DND-41 (cell line): ENCODE results near the gene MMP7.

Source experiments
- ATAC-seq: fragments of 200-7000 bp; cut with Tn5 transposase; 3 replicates; pipeline ENCODE4 v1.9.1; 2021; ENCODE audit warnings: low read depth; ENCODE audit not compliant: insufficient read depth
- DNase-seq: peaks from one replicate; pipeline ENCODE4 v3.0.0-alpha.2; 2020
- H2AFZ ChIP-seq: 2 replicates; pipeline ENCODE4 v1.6.0; 2012; ENCODE audit warnings: low read depth, low read length
- H3K27ac ChIP-seq: 2 replicates; pipeline ENCODE4 v1.5.1; 2012; ENCODE audit warnings: low read length, inconsistent platforms
- H3K27me3 ChIP-seq: fragments of 200-600 bp; sonication (generic); 2 replicates; pipeline ENCODE4 v1.6.0; 2012; ENCODE audit warnings: low read length, mild to moderate bottlenecking, inconsistent platforms; ENCODE audit not compliant: insufficient read depth, poor library complexity
- H3K36me3 ChIP-seq: 2 replicates; pipeline ENCODE4 v1.5.1; 2012; ENCODE audit warnings: low read length, inconsistent platforms; ENCODE audit not compliant: insufficient read depth
- H3K4me1 ChIP-seq: 2 replicates; pipeline ENCODE4 v1.5.1; 2012; ENCODE audit warnings: mild to moderate bottlenecking, low read length; ENCODE audit not compliant: insufficient read depth
- H3K4me2 ChIP-seq: 2 replicates; pipeline ENCODE4 v1.6.0; 2012; ENCODE audit warnings: mild to moderate bottlenecking, moderate library complexity, low read length, inconsistent platforms; ENCODE audit not compliant: insufficient read depth
- H3K4me3 ChIP-seq, 2 experiments: fragments of 200-600 bp in 1 of 2; shearing (Covaris generic) in 1 of 2; 2 replicates each; pipeline ENCODE4 v1.5.1; 2012 to 2016; ENCODE audit warnings: inconsistent platforms in 2 of 2, low read length in 2 of 2, mild to moderate bottlenecking in 2 of 2, low read depth in 1 of 2, moderate library complexity in 1 of 2
- H3K79me2 ChIP-seq: 2 replicates; pipeline ENCODE4 v1.6.0; 2012; ENCODE audit warnings: low read length, inconsistent platforms; ENCODE audit not compliant: insufficient read depth
- H3K9ac ChIP-seq: 2 replicates; pipeline ENCODE4 v1.6.0; 2012; ENCODE audit warnings: low read depth, mild to moderate bottlenecking, inconsistent platforms, low read length, moderate library complexity
- H3K9me3 ChIP-seq: 2 replicates; pipeline ENCODE4 v1.5.1; 2012; ENCODE audit warnings: low read length, moderate library complexity, mild to moderate bottlenecking, inconsistent platforms; ENCODE audit not compliant: insufficient read depth, severe bottlenecking
- H4K20me1 ChIP-seq: 2 replicates; pipeline ENCODE4 v1.6.0; 2012; ENCODE audit warnings: low read length; ENCODE audit not compliant: insufficient read depth
- CTCF ChIP-seq: IDR thresholded peaks from 2 replicates; pipeline ENCODE4 v1.5.1; 2012; ENCODE audit warnings: borderline replicate concordance, low read length, moderate library complexity, mild to moderate bottlenecking; ENCODE audit not compliant: poor library complexity, severe bottlenecking; ENCODE audit errors: extremely low read depth
- EZH2 ChIP-seq: IDR thresholded peaks from 3 replicates; pipeline ENCODE4 v1.6.1; 2012; ENCODE audit warnings: borderline replicate concordance, low read depth, mild to moderate bottlenecking, moderate library complexity, low read length, inconsistent platforms; ENCODE audit not compliant: severe bottlenecking

MMP7 gene

DNA sequence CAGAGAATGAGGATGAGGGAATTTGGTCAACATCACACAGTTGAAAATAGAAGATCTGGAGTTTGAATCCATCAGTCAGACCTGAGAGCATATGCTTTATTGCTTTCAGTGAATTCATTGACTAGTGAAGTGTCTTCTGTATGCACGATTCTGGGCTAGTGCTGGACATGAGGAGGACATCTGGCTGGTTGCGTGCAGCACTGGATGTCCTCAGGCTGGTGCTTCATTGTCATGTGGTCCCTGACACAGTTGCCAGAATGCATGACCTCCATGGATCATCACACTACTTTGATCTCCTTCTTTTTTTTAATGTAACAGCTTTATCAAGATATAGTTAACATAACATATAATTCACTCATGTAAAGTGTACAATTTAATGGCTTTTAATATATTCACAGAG is 44.5 kb upstream of the MMP7 start:
- no peak overlapping the region for H3K9ac ChIP-seq
- H3K4me2 ChIP-seq: no peak overlapping the region
- no peak overlapping the region for H3K27ac ChIP-seq
- H3K27me3 ChIP-seq: no peaks in the 10 kb centered on the region
- H3K79me2 ChIP-seq: no peaks in the 10 kb centered on the region
- H3K4me1 ChIP-seq: 0 out of 2 replicates have a peak, but pooled peaks cover 5% of the 10 kb centered on the region
- H3K4me3 ChIP-seq: no peak overlapping the region
- no peaks in the 10 kb centered on the region for H3K9me3 ChIP-seq
- DNase-seq (no peak), ATAC-seq (no peak)
- TF ChIP-seq EZH2 (no peak), CTCF (no peak)
- no peaks in the 10 kb centered on the region for H4K20me1 ChIP-seq
- H2AFZ ChIP-seq: no peak overlapping the region
- no peaks in the 10 kb centered on the region for H3K36me3 ChIP-seq

DNA sequence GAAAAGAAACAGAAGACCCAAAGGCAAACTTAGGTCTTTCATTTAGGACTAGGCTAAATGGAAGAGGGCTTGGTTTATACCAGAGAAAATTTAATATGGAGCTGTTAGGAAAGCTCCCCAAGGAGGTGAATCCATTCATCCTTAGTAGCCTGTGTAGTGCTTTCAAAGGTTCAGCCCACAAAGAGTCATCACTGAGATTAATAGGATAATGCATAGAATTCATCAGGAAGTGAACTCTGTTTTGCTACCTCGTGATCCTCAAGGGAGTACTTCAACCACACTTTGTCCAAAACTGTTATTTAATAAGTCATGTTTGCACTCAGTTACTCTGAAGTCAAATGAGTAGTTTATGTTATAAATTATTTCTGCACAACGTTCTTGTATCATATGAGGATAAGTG is 43.3 kb upstream of the MMP7 start:
- Histone ChIP-seq H3K36me3 (no peaks in the 10 kb centered on the region), H3K9ac (no peak overlapping the region), H3K27ac (no peak overlapping the region), H3K79me2 (no peaks in the 10 kb centered on the region), H4K20me1 (no peaks in the 10 kb centered on the region), H3K4me2 (no peak overlapping the region), H3K27me3 (no peaks in the 10 kb centered on the region), H3K9me3 (peaks cover 2% of the 10 kb centered on the region), H3K4me3 (no peak overlapping the region), H3K4me1 (0 out of 2 replicates have a peak, but pooled peaks cover 5% of the 10 kb centered on the region), H2AFZ (no peak overlapping the region)
- DNase-seq (no peak), ATAC-seq (no peak; the same call in 2 of the 3 replicates)
- TF ChIP-seq EZH2 (no peak), CTCF (no peak)

GRCh38 chr11:102572554-102573220 is 42.1 kb upstream of the MMP7 start:
- TF ChIP-seq CTCF (no peak), EZH2 (no peak)
- Histone ChIP-seq H2AFZ (no peak overlapping the region), H3K9me3 (peaks cover 5% of the 10 kb centered on the region), H3K4me1 (0 out of 2 replicates have a peak, but pooled peaks cover 5% of the 10 kb centered on the region), H3K9ac (no peak overlapping the region), H3K27me3 (no peaks in the 10 kb centered on the region), H3K36me3 (no peaks in the 10 kb centered on the region), H4K20me1 (no peaks in the 10 kb centered on the region), H3K27ac (no peak overlapping the region), H3K4me3 (no peak overlapping the region), H3K79me2 (no peaks in the 10 kb centered on the region), H3K4me2 (no peak overlapping the region)
- DNase-seq: no peak
- ATAC-seq: no peak

DNA sequence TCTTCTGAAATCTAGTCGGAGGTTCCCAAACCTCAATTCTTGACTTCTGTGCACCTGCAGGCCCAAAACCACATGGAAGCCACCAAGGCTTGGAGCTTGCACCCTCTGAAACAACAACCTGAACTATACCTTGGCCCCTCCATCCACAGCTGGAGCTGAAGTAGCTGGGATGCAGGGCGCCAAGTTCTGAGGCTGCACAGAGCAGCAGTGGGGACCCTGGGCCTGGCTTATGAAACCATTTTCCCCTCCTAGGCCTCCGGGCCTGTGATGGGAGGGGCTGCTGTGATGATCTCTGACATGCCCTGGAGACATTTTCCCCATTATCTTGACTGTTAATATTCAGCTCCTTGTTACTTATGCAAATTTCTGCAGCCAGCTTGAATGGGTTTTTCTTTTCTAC is 38.3 kb upstream of the MMP7 start:
- no peak overlapping the region for H3K4me3 ChIP-seq
- no peak overlapping the region for H3K4me2 ChIP-seq
- no peaks in the 10 kb centered on the region for H4K20me1 ChIP-seq
- H3K9me3 ChIP-seq: peaks cover 10% of the 10 kb centered on the region
- no peaks in the 10 kb centered on the region for H3K36me3 ChIP-seq
- ATAC-seq (no peak), DNase-seq (no peak)
- TF ChIP-seq EZH2 (no peak), CTCF (no peak)
- no peaks in the 10 kb centered on the region for H3K79me2 ChIP-seq
- H2AFZ ChIP-seq: no peak overlapping the region
- H3K27me3 ChIP-seq: no peaks in the 10 kb centered on the region
- no peak overlapping the region for H3K9ac ChIP-seq
- 0 out of 2 replicates have a peak, but pooled peaks cover under 1% of the 10 kb centered on the region for H3K4me1 ChIP-seq
- no peak overlapping the region for H3K27ac ChIP-seq
